Peyer's patch (tissue), 4 donors: ENCODE results near the gene CFI.

ENCODE experiments used
- CTCF ChIP-seq, 6 experiments: fragments of 450-650 bp in 4 of 6; fragments of 200-600 bp in 2 of 6; sonication (generic) in 1 of 6; IDR thresholded peaks; one replicate each; pipeline ENCODE4 v1.5.1; 2017 to 2019; ENCODE audit warnings: antibody characterized with exemption in 6 of 6, mild to moderate bottlenecking in 3 of 6, moderate library complexity in 1 of 6
- POLR2A ChIP-seq, 2 donors: fragments of 450-650 bp; IDR thresholded peaks; one replicate each; pipeline ENCODE4 v1.5.1; 2017; ENCODE audit warnings: antibody characterized with exemption in 2 of 2, mild to moderate bottlenecking in 2 of 2, moderate library complexity in 2 of 2

DNA sequence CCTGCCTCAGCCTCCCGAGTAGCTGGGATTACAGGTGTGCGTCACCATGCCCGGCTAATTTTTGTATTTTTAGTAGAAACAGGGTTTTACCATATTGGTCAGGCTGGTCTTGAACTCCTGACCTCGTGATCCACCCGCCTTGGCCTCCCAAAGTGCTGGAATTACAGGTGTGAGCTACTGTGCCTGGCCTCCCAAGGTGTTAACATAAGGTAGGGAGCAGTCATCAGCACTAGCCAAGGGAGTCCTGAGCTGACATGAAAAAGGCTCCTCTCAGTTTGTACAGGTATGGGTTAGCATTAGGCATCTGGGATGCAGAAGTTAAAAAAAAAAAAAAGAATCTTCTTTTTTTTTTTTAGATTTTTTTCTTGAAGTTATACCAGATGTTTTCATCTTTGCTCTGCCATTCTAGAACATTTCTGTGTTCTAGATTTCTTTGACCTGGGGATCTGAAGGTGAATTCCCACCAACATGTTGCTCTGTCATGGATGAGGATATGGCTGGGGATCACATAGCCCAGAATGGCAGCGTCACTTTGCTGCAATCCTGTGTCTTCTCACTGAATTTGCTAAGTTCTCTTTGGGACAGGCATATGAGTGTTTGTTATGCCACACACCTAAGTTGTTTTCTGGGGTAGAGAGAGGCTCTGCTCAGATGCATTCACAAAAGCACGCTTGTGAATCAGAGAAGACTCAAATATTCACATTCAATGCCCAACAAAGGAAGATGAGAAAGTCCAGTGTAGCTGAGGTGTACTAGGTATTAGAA, 47.5 kb downstream of the CFI start:
- no peak for TF ChIP-seq POLR2A (IDR thresholded peaks at IDR 0.05)
- TF ChIP-seq CTCF (IDR thresholded peaks at IDR 0.05) = no peak
